ENCODE measurements around the gene SPDYE2. TPM values are rescaled to one million over a fixed set of nuclear protein-coding genes. Genes with fewer than 3 reads are reported as not detected.
A peak's percentile ranks its signal among the peaks of the same experiment; 100 is the strongest.
"Not testable (repeated sequence)": the region's sequence is repeated elsewhere in the genome, so short reads cannot be mapped to it uniquely, and the experiment has no call there.

SPDYE2 gene
- total and polyA plus RNA-seq, 4 donors = 0.14 to 0.34 (median 0.23) TPM; not detected in 1

DNA sequence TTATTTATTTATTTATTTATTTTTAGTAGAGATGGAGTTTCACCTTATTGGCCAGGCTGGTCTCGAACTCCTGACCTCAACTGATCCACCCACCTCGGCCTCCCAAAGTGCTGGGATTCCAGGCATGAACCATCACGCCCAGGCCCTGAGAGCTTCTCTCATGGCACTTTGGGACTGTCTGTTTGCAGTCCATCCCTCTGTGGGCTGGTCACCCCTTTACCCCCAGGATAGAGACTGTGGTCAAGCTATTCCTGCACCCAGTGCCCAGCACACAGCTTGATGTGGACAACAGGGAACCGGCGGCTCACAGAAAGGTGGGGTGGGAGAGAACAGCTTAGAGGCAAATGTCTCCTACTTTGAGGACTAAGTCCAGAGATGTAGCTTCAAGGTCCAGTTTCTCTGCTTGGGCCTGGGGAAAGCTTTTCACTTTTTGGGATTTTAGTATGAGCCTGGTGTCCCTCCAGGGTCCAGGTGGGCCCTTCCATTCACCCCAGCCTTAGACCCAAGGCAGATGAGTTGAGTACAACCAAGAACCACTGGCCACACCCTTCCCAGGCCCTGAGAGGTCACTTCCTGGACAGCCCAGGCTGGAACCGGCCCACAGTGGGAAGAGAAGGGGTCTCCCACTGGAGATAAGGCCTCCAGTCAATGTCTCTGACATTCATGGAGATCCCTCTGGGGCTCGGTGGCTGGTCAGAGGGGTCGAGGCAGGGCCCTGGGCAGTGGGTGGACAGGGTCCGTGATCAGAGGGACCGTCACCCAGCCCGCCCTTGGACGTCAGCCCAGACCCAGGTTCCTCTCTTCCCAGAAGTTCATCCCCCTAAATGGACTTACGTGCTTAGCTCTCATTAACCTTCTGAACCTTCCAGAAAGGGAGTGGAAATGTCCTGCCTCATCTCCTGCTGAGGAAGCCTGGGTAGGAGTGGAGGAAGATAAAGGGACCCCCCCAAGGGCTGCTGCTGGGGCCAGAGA, 22.9 kb upstream of the SPDYE2 start:
- ATAC-seq (ENCODE audit: insufficient read depth, low FRiP score) = peak; percentile 21
- not testable (repeated sequence) for H3K36me3 ChIP-seq (ENCODE audit: control insufficient read depth in 4 of 4, insufficient read depth in 4 of 4, low read length in 4 of 4); H3K27ac ChIP-seq (ENCODE audit: low read depth in 1 of 2, low read length in 1 of 2); H3K4me3 ChIP-seq; H3K27me3 ChIP-seq (ENCODE audit: control insufficient read depth in 3 of 3, insufficient read depth in 3 of 3, low read length in 2 of 3); H3K9ac ChIP-seq (ENCODE audit: insufficient read depth in 1 of 2, low read length in 2 of 2); H3K9me3 ChIP-seq (ENCODE audit: control insufficient read depth in 4 of 4, insufficient read depth in 3 of 4, low read length in 3 of 4); DNase-seq; H3K4me1 ChIP-seq (ENCODE audit: control insufficient read depth in 5 of 5, insufficient read depth in 5 of 5, low read length in 5 of 5)
- WGBS, 2 donors = 94 to 100% methylated on average over 2 to 3 of the region's 13 CpGs

DNA sequence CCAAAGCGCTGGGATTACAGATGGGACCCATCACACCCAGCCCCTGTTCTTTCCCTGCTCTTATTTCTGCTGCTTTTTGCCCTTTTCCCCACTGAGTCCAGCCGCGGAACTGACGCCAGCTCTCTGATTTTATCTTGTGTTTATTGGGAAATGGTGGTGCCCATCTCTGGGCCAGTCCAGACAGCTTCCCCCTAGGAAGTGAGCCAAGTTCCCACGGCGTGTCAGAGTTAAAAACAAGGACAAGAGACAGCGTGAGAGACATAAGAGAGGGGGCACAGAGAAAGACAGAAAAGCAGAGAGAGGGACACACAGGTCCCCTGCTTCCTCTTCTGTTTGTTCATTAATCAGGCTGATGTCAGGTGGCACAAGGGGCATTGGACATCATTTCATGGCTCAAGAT, 19.4 kb upstream of the SPDYE2 start:
- H3K27me3 ChIP-seq (ENCODE audit: control insufficient read depth in 3 of 3, insufficient read depth in 3 of 3, low read length in 2 of 3); H3K27ac ChIP-seq (ENCODE audit: low read depth in 1 of 2, low read length in 1 of 2); H3K9ac ChIP-seq (ENCODE audit: insufficient read depth in 1 of 2, low read length in 2 of 2); H3K9me3 ChIP-seq (ENCODE audit: control insufficient read depth in 4 of 4, insufficient read depth in 3 of 4, low read length in 3 of 4); ATAC-seq (ENCODE audit: insufficient read depth, low FRiP score); DNase-seq; H3K4me1 ChIP-seq (ENCODE audit: control insufficient read depth in 5 of 5, insufficient read depth in 5 of 5, low read length in 5 of 5); H3K36me3 ChIP-seq (ENCODE audit: control insufficient read depth in 4 of 4, insufficient read depth in 4 of 4, low read length in 4 of 4); H3K4me3 ChIP-seq: not testable (repeated sequence)
- WGBS, 2 donors = no CpG with 5 or more reads among the region's 7 CpGs

DNA sequence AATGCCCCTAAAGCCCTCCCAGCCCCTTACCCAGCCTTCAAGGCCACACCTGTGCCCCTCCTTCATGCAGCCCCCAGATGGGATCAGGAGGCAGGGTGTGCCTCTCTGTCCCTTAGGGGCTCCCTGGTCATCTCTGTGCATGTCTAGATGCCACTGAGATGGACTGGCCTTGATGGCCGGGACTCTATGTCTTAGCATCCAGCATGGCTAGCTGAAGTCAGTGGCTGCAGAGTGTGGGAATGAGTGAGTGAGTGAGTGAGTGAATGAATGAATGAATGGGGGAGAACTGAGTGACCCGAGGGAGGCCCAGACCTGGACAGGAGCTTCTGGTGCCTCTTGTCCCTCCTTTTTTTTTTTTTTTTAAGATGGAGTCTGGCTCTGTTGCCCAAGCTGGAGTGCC, 18.9 kb upstream of the SPDYE2 start:
- not testable (repeated sequence) for H3K36me3 ChIP-seq (ENCODE audit: control insufficient read depth in 4 of 4, insufficient read depth in 4 of 4, low read length in 4 of 4); DNase-seq; H3K4me1 ChIP-seq (ENCODE audit: control insufficient read depth in 5 of 5, insufficient read depth in 5 of 5, low read length in 5 of 5); H3K9me3 ChIP-seq (ENCODE audit: control insufficient read depth in 4 of 4, insufficient read depth in 3 of 4, low read length in 3 of 4); H3K4me3 ChIP-seq; H3K27me3 ChIP-seq (ENCODE audit: control insufficient read depth in 3 of 3, insufficient read depth in 3 of 3, low read length in 2 of 3); ATAC-seq (ENCODE audit: insufficient read depth, low FRiP score); H3K9ac ChIP-seq (ENCODE audit: insufficient read depth in 1 of 2, low read length in 2 of 2); H3K27ac ChIP-seq (ENCODE audit: low read depth in 1 of 2, low read length in 1 of 2)
- WGBS, 2 donors = 90 to 92% methylated on average over 1 to 2 of the region's 2 CpGs

DNA sequence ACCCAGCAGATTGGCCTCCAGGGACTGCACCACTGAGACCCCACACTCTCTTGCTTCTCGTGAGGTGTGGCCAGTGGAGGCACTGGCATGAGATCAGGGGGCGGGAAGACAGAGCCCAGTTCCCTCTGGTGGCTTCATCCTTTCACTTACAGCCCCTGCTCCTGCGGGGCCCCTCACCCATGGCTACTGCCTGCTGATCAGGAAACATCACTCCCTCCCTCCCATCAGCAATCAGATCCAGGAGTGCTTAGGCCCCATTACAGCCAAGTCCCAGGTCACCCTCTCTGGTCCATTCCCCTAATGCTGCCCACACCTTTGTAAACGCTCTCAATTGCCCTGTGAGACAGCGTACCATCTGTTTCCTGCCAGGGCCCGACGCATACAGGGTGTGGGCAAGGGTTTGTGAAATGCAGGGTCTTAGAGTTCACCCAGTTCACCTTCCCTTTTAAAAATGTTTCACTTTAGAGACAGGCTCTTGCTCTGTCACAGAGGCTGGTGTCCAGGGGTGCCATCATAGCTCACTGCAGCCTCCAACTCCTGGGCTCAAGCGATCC, 15.9 kb upstream of the SPDYE2 start:
- not testable (repeated sequence) for H3K4me1 ChIP-seq (ENCODE audit: control insufficient read depth in 5 of 5, insufficient read depth in 5 of 5, low read length in 5 of 5); ATAC-seq (ENCODE audit: insufficient read depth, low FRiP score); H3K9ac ChIP-seq (ENCODE audit: insufficient read depth in 1 of 2, low read length in 2 of 2); H3K36me3 ChIP-seq (ENCODE audit: control insufficient read depth in 4 of 4, insufficient read depth in 4 of 4, low read length in 4 of 4); H3K9me3 ChIP-seq (ENCODE audit: control insufficient read depth in 4 of 4, insufficient read depth in 3 of 4, low read length in 3 of 4); DNase-seq; H3K27me3 ChIP-seq (ENCODE audit: control insufficient read depth in 3 of 3, insufficient read depth in 3 of 3, low read length in 2 of 3); H3K4me3 ChIP-seq; H3K27ac ChIP-seq (ENCODE audit: low read depth in 1 of 2, low read length in 1 of 2)
- 35 to 74% methylated on average over 3 to 4 of the region's 8 CpGs for WGBS, 2 donors

DNA sequence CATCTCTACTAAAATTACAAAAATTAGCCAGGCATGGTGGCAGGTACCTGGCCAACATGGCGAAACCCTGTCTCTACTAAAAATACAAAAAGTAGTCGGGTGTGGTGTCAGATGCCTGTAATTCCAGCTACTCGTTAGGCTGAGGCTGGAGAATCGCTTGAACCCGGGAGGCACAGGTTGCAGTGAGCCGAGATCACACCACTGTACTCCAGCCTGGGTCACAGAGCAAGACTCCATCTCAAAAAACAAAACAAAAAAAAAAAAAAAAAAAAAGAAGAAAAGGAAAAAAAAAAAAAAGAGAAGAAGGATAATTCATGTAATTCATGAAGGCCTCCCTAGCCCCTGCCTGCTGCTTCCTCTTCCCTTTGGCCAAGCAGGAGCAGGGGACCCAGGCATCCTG, 10.4 kb upstream of the SPDYE2 start:
- H3K36me3 ChIP-seq (ENCODE audit: control insufficient read depth in 4 of 4, insufficient read depth in 4 of 4, low read length in 4 of 4); H3K4me1 ChIP-seq (ENCODE audit: control insufficient read depth in 5 of 5, insufficient read depth in 5 of 5, low read length in 5 of 5); H3K27me3 ChIP-seq (ENCODE audit: control insufficient read depth in 3 of 3, insufficient read depth in 3 of 3, low read length in 2 of 3); H3K27ac ChIP-seq (ENCODE audit: low read depth in 1 of 2, low read length in 1 of 2); H3K4me3 ChIP-seq; ATAC-seq (ENCODE audit: insufficient read depth, low FRiP score); H3K9me3 ChIP-seq (ENCODE audit: control insufficient read depth in 4 of 4, insufficient read depth in 3 of 4, low read length in 3 of 4); DNase-seq; H3K9ac ChIP-seq (ENCODE audit: insufficient read depth in 1 of 2, low read length in 2 of 2): not testable (repeated sequence)
- WGBS, 2 donors = 94% methylated on average over 4 of the region's 6 CpGs

DNA sequence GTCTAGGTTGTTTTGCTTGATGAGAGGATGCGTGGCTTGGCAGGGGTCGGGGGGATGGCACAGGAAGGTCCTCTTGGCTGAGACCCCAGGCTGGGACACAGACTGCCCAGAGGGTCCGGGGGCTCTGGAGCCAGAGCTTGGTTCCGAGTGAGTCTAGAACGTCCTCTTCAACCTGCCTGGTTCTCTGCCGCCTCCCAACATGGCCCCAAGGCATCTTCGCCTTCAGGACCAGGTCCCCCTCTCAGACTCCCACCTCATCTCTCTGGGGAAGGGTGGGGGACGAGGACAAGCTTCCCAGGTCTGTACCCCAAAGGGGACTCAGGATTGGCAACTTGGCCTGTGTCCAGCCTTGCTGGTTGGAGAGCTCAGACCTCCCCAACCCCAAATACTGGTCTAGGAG, 8.9 kb upstream of the SPDYE2 start:
- DNase-seq; H3K27me3 ChIP-seq (ENCODE audit: control insufficient read depth in 3 of 3, insufficient read depth in 3 of 3, low read length in 2 of 3); H3K9me3 ChIP-seq (ENCODE audit: control insufficient read depth in 4 of 4, insufficient read depth in 3 of 4, low read length in 3 of 4); H3K4me1 ChIP-seq (ENCODE audit: control insufficient read depth in 5 of 5, insufficient read depth in 5 of 5, low read length in 5 of 5); H3K9ac ChIP-seq (ENCODE audit: insufficient read depth in 1 of 2, low read length in 2 of 2); H3K4me3 ChIP-seq; ATAC-seq (ENCODE audit: insufficient read depth, low FRiP score); H3K36me3 ChIP-seq (ENCODE audit: control insufficient read depth in 4 of 4, insufficient read depth in 4 of 4, low read length in 4 of 4); H3K27ac ChIP-seq (ENCODE audit: low read depth in 1 of 2, low read length in 1 of 2): not testable (repeated sequence)
- 90 to 91% methylated on average over 4 of the region's 8 CpGs for WGBS, 2 donors

DNA sequence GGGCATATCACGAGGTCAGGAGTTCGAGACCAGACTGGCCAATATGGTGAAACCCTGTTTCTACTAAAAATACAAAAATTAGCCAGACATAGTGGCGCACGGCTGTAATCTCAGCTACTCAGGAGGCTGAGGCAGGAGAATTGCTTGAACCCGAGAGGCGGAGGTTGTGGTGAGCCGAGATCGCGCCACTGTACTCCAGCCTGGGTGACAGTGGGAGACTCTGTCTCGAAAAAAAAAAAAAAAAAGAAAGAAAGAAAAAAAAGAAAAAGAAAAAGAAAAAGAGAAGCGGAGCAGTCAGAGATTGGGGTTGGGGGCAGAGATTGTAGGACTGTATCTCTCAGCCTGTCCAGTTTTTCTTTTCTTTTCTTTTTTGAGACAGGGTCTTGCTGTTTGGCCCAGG, 8.3 kb upstream of the SPDYE2 start:
- DNase-seq = not testable (repeated sequence)
- 94 to 96% methylated on average over 7 of the region's 11 CpGs for WGBS, 2 donors

DNA sequence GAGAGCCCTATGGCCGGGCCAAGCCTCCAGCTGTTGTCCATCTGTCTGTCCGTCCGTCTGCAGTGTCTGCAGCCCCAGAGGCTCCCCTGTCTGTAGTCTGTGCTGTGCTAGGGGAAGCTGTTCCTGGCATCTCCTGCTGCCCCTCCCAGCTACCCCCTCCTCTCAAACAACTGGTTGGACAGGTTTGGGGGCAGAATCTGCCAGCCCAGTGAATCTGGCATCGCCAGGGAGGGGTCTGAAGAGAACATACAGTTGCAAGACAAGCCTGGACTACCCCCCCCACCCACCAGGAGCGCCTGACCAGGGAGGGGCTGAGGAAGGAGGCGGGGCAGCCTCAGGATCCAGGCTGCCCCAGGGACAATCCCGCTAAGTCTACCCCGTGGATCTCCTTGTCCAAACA, 7.4 kb upstream of the SPDYE2 start, which contains the start of gene UPK3BL2:
TSS of gene UPK3BL2 (minus strand) at position 101 of the 400 bp plus-strand sequence. CDS start at position 41, 60 bp downstream.
- not testable (repeated sequence) for H3K9me3 ChIP-seq (ENCODE audit: control insufficient read depth in 4 of 4, insufficient read depth in 3 of 4, low read length in 3 of 4); H3K36me3 ChIP-seq (ENCODE audit: control insufficient read depth in 4 of 4, insufficient read depth in 4 of 4, low read length in 4 of 4); H3K27ac ChIP-seq (ENCODE audit: low read depth in 1 of 2, low read length in 1 of 2); ATAC-seq (ENCODE audit: insufficient read depth, low FRiP score); H3K9ac ChIP-seq (ENCODE audit: insufficient read depth in 1 of 2, low read length in 2 of 2); H3K4me1 ChIP-seq (ENCODE audit: control insufficient read depth in 5 of 5, insufficient read depth in 5 of 5, low read length in 5 of 5); DNase-seq; H3K4me3 ChIP-seq; H3K27me3 ChIP-seq (ENCODE audit: control insufficient read depth in 3 of 3, insufficient read depth in 3 of 3, low read length in 2 of 3)
- no CpG with 5 or more reads among the region's 8 CpGs for WGBS, 2 donors

More for the DNA sequence above, 8.3 kb upstream of the SPDYE2 start:
- not testable (repeated sequence) for H3K4me1 ChIP-seq (ENCODE audit: control insufficient read depth in 5 of 5, insufficient read depth in 5 of 5, low read length in 5 of 5); H3K9me3 ChIP-seq (ENCODE audit: control insufficient read depth in 4 of 4, insufficient read depth in 3 of 4, low read length in 3 of 4); H3K27me3 ChIP-seq (ENCODE audit: control insufficient read depth in 3 of 3, insufficient read depth in 3 of 3, low read length in 2 of 3); H3K27ac ChIP-seq (ENCODE audit: low read depth in 1 of 2, low read length in 1 of 2); ATAC-seq (ENCODE audit: insufficient read depth, low FRiP score); H3K36me3 ChIP-seq (ENCODE audit: control insufficient read depth in 4 of 4, insufficient read depth in 4 of 4, low read length in 4 of 4); H3K4me3 ChIP-seq; H3K9ac ChIP-seq (ENCODE audit: insufficient read depth in 1 of 2, low read length in 2 of 2)
